ENCODE data around the gene CDH15.

CDH15 gene

DNA sequence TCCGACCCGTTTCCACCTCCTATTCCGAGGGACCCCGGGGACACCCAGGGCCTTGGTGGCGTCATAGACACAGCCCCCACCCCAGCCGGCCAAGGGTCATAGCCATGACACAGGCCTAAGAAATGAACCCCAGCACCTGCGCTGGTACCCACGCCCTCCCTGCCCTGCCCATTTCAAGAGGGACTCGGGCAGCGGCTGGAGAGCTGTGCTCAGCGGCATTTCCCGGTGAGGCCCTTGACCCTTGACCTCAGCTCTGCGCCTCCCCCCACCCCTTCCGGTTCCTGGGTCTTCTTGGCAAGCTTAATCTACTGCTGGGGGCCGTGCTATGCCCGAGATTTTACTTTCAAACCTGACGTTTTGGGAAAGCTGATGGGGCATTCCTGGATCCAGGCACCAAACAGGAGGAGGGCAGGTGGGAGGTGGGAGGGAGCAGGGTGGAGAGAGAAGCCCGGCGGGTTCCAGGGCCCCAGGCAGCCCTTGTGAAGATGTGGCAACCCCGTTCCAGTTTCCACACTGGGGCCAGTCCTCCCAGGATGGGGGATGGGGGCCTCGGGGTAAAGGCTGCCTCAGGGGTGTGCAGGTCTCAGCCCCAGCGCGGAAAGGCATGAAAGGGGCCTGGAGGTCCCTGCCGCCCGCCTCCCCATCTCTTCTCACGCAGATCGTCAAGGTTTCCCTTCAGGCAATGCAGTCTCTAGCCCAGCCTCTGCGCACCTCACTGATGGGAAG, 28.7 kb downstream of the CDH15 start, which contains the start of gene SLC22A31:
Gene SLC22A31, minus strand, starts transcription at position 414 of the 726 bp plus-strand sequence. Its CDS starts 36 bp downstream, at position 378.
- DNase-seq (ENCODE audit: low spot score), result no peak

DNA sequence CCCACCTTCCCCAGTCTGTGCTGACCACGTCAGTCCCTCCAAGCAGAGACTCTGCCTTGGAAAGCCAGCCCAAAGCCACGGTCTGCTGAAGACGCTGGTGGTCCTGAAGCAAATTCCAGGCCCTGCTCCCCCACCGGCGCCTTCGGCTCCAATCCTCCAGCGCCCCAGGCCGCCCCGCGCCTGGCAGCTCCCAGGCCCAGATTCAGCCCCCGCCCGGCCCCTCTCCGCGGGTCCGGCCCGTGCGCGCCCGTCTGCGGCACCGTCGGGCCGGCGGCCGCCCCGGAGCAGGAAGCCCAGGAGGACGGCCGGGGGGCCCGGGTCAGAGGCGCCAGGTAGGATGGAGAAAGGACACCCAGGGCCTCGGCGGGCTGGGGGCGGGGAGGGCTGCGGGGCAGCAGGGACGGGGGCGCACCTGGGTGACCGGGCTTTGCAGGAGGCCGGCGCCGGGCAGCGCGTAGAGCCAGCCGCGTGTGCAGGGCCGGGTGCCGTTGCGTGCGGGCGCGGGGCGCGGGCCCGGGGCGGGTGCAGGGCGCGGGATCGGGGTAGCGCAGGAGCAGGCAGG, 29.4 kb downstream of the CDH15 start:
- DNase-seq (ENCODE audit: low spot score), result no peak

DNA sequence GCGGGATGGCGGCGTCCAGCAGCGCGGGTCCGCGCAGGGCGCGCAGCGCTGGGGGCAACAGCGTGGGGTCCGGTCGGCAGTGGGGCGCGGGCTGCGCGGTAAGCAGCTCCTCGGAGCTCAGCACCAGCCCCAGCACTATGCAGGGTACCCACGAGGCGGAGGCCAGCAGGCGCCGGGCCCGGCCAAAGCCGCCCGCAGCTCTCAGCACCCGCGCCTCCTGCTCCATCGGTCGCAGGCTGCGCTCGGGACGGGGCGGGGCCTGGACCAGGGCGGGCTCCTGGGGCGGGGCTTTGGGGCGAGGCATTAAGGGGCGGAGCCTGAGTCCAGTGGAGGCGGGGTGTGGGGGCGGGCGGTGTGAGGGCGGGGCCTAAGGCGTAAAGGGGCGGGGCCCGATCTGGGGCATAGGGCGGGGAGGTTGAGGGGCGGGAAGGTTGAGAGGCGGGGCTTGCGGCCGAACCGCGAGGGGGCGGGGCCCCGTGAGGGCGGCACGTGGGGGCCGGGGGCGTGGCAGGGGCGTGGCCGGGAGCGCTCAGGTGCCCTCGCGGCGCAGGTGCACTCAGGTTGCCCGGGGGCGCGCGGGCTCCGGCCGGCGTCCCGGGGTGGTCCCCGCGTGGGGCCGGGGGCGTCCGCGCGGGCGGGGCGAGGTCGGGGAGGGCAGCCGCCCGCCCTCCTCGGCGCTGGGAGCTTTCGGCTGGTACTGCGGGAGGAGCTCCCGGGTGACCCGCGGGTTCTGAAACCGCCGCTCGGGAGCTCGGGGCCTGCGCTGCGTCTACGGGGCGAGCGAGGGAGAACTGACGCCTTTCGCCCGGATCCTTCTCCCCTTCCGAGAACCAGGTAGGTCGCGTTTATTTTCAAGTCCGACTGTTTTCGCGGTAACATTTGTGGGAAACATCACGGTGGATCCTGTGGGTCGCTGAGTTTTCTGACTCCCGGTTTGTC, 30.2 kb downstream of the CDH15 start:
- peak; percentile 91 for DNase-seq (ENCODE audit: low spot score)

GRCh38 chr16:89202422-89203215, 31.1 kb downstream of the CDH15 start:
- no peak for DNase-seq (ENCODE audit: low spot score)

GRCh38 chr16:89207993-89208392, 36.4 kb downstream of the CDH15 start:
- no peak for DNase-seq (ENCODE audit: low spot score)

DNA sequence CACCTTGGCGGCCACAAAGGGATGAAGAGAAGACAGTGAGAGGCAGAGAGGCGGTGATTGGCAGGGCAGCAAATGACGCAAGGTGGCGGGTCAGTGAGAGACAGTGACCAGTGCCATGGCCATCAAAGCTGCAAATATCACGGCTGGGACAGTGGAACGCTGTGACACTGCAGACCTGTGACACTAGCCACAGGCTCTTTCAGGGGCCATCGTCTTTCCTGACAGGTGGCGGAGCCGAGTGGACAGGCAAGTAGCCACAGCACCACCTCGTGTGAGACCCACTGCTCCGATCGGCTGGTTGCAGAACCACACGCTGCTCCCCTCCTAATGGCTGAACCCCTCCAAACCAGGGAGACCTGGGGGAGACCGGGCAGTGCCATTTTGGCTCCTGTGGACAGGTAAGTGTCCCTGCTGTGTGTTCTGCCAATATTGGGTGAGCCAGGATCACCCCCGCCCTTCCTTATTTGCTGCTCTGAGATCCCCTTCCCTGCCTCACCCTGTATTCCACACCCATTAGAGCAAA, 38.0 kb downstream of the CDH15 start:
- no peak for DNase-seq (ENCODE audit: low spot score)

DNA sequence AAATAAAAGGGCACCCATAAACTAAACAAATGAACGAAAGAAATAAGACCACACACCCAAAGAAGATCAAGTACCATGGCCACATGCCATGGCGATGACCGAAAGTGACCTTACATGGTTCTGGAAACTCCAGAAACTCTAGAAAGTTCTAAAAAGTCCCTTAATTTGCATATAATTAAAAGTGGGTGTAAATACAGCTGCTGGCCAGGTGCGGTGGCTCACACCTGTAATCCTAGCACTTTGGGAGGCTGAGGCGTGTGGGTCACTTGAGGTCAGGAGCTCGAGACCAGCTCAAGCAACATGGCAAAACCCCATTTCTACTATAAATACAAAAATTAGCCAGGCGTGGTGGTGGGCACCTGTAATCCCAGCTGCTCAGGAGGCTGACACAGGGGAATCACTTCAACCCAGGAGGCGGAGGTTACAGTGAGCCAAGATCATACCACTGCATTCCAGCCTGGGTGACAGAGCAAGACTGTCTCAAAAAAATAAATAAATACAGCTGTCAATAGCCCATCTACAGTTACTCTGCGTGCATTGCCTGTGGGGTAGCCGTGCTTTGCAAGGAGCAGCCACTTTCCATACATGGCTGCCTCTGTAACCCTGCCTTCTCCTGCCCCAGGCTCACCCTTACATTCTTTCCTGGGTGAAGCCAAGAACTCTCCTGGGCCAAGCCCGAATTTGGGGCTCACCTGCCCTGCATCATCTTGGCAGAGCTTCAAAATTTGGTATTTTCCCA, 38.8 kb downstream of the CDH15 start:
- DNase-seq (ENCODE audit: low spot score), result no peak

GRCh38 chr16:89210904-89211515, 39.5 kb downstream of the CDH15 start:
- peak; percentile 84 for DNase-seq (ENCODE audit: low spot score)

DNA sequence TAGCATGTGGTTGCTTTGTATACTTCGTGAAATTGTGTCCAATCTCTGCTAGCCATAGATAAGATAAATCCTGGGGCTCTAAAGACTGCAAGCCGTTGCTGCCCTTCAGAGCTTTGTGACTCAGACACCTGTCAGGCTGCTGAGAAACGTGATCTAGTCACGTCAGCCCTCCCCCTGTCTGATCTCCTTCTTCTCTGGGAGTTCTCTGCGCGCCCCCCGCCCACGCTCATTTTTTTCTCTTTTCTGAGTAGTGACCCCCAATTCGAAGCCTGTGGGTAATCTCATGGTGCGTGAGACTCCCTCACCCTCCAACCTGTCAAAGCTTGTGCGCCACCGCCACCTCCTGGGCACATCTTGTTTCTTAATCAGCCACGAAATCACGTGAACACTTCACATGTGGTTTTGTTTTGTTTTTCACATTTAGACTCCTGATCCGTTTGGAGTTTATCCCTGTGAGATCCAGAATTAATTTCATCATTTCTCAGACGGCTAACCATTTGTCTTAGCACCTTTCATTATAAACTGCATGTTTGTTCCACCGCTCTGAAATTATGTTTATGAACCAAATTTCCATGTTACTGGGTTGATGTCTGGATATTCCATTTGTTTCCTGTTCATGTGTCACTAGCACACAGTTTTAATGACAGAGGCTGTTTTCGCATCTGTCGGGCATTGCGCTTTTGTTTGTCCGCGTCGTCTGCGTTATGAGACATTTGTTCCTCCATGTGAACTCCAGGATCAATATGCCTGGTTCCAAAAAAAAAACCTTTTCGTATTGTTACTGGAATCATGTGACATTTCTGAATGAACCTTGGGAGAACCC, 45.0 kb downstream of the CDH15 start:
- DNase-seq (ENCODE audit: low spot score), result peak; percentile 93

DNA sequence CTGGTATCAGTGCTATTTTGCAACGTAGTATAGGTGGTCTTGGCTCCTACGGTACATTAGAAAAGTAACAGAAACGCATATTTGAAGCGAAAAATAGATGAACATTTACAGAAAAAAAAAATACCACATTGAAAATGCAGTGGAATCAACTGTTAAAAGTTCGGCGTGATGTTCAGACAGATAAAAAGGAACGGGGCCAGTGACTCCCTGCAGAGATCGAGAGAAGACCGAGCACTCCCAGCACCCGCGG, 45.5 kb downstream of the CDH15 start:
- DNase-seq (ENCODE audit: low spot score), result no peak

GRCh38 chr16:89217388-89218191, 46.0 kb downstream of the CDH15 start, which contains the start of gene ZNF778:
TSS of gene ZNF778 (plus strand) at chr16:89217703. CDS start at chr16:89221128, 3,425 bp downstream.
- peak; percentile 84 for DNase-seq (ENCODE audit: low spot score)

DNA sequence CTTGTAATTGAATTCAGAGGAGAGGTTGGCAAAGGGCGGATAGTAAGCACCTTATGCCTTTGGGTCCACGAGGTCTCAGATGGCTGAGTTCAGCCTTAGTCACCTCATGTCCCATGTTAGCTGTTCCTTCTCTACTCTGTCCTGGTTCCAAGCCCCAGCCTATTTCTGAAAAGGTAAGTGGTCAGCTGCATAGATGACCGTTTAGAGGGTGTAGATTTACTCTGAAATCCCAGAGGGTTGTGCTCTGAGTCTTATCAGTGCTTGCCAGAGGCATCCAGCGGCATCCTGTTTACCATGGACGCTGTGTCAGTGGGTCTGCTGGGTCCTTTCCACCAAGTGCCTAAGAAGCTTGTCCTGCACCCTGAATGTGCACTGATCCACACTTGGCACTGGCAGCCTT, 47.8 kb downstream of the CDH15 start:
- DNase-seq (ENCODE audit: low spot score), result no peak

DNA sequence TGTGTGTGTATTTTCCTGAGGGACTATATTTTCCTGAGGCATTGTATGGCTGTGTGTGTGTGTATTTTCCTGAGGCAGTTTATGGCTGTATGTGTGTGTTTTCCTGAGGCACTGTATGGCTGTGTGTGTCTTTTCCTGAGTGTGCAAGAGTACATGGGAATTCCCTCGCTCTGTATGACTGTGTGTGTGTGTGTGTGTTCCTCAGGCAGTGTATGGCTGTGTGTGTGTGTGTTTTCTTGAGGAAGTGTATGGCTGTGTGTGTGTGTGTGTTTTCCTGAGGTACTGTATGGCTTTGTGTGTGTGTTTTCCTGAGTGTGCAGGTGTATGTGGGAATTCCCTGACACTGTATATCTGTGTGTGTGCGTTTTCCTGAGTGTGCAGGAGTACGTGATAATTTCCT, 50.1 kb downstream of the CDH15 start:
- no peak for DNase-seq (ENCODE audit: low spot score)

DNA sequence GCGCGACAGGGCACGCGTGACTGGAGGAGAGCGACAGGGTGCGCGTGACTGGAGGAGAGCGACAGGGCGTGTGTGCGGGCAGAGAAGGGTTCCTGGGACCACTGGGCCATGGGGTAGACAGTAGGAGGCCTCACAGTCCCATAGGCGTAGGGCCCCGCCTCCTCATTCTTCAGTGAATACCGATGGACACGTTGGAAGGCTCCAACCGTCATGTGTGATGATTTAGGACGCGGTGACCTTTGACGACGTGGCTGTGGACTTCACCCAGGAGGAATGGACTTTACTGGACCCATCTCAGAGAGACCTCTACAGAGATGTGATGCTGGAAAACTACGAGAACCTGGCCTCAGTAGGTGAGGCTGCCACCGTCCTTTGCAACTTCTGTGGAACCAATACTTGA, 51.4 kb downstream of the CDH15 start:
- no peak for DNase-seq (ENCODE audit: low spot score)

GRCh38 chr16:89224665-89225064, 53.1 kb downstream of the CDH15 start:
- no peak for DNase-seq (ENCODE audit: low spot score)

- no peak for DNase-seq (ENCODE audit: low spot score)
Measured at GRCh38 chr16:89230255-89230654, 58.7 kb downstream of the CDH15 start.

DNA sequence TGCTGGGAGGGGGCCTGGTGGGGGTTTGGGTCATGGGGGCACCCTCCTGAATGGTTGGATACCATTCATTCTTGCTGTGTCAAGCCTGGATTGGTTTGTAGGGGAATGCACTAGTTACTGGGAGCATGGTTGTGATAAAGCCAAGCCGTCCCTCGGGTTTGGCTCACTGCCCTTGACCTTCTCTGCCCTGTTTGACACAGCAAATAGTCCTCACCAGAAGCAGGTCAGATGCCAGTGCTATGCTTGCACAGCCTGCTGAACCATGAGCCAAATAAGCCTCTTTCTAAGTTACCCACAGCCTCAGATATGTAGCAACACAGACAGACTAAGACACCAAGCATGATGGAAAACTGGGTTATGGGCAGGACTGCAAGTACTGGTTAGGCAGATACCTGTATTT, 60.6 kb downstream of the CDH15 start:
- DNase-seq (ENCODE audit: low spot score), result no peak

GRCh38 chr16:89233678-89234490, 62.3 kb downstream of the CDH15 start:
- DNase-seq (ENCODE audit: low spot score), result no peak
